ENCODE measurements around the gene DAPK2.
"Not testable (repeated sequence)": the region's sequence is repeated elsewhere in the genome, so short reads cannot be mapped to it uniquely, and the experiment has no call there.

DNA sequence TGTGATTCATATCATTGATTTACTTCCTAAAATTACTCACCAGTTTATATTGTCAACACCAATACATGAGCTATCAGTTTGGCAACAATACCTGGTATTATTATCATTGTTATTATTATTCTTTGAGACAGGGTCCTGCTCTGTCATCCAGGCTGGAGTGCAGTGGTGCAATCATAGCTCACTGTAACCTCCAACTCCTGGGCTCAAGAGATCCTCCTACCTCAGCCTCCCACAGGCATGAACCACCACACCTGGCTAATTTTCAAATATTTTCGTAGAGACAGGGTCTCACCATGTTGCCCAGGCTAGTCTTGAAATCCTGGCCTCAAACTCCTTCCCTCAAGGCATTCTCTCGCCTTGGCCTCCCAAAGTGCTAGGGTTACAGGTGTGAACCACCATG is 27.2 kb upstream of the DAPK2 start:
- TF ChIP-seq, protein P1, sequence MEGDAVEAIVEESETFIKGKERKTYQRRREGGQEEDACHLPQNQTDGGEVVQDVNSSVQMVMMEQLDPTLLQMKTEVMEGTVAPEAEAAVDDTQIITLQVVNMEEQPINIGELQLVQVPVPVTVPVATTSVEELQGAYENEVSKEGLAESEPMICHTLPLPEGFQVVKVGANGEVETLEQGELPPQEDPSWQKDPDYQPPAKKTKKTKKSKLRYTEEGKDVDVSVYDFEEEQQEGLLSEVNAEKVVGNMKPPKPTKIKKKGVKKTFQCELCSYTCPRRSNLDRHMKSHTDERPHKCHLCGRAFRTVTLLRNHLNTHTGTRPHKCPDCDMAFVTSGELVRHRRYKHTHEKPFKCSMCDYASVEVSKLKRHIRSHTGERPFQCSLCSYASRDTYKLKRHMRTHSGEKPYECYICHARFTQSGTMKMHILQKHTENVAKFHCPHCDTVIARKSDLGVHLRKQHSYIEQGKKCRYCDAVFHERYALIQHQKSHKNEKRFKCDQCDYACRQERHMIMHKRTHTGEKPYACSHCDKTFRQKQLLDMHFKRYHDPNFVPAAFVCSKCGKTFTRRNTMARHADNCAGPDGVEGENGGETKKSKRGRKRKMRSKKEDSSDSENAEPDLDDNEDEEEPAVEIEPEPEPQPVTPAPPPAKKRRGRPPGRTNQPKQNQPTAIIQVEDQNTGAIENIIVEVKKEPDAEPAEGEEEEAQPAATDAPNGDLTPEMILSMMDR (conservative IDR thresholded peaks at IDR 0.05 in 1 of 2, IDR thresholded peaks at IDR 0.05 in 1 of 2; ENCODE audit: extremely low read depth in 1 of 2, insufficient read depth in 1 of 2, low read depth in 1 of 2, low read length in 2 of 2), result not testable (repeated sequence)
- TF ChIP-seq EZH2 (IDR thresholded peaks at IDR 0.05; ENCODE audit: borderline replicate concordance, low read length), result not testable (repeated sequence)
